Neuronal stem cell (in vitro differentiated cells): ENCODE data around the gene ANXA6.

Source experiments
- DNase-seq: peaks from one replicate; pipeline ENCODE4 v3.0.0-alpha.2; 2013; ENCODE audit warnings: low spot score
- H2AFZ ChIP-seq: one replicate; pipeline ENCODE4 v1.6.1; 2013; ENCODE audit warnings: mild to moderate bottlenecking, low read length, inconsistent platforms
- H2AK5ac ChIP-seq: 2 replicates; pipeline ENCODE4 v1.6.1; 2013; ENCODE audit warnings: low read depth, mild to moderate bottlenecking, inconsistent platforms, low read length, moderate library complexity, mixed read lengths
- H2BK120ac ChIP-seq: 2 replicates; pipeline ENCODE4 v1.6.1; 2013; ENCODE audit warnings: low read depth, mild to moderate bottlenecking, inconsistent platforms, low read length, moderate library complexity, mixed read lengths
- H2BK12ac ChIP-seq: one replicate; pipeline ENCODE4 v1.6.1; 2013; ENCODE audit warnings: low read length, inconsistent platforms
- H2BK15ac ChIP-seq: 2 replicates; pipeline ENCODE4 v1.6.1; 2013; ENCODE audit warnings: mild to moderate bottlenecking, low read length, inconsistent platforms, mixed read lengths
- H2BK5ac ChIP-seq: one replicate; pipeline ENCODE4 v1.6.1; 2013; ENCODE audit warnings: inconsistent platforms, mild to moderate bottlenecking, low read length, moderate library complexity
- H3K14ac ChIP-seq: one replicate; pipeline ENCODE4 v1.6.1; 2013; ENCODE audit warnings: low read length, inconsistent platforms
- H3K18ac ChIP-seq: 2 replicates; pipeline ENCODE4 v1.6.1; 2013; ENCODE audit warnings: low read length, inconsistent platforms
- H3K23ac ChIP-seq: 2 replicates; pipeline ENCODE4 v1.6.1; 2013; ENCODE audit warnings: low read depth, mild to moderate bottlenecking, mixed read lengths, low read length, inconsistent platforms; ENCODE audit not compliant: poor library complexity
- H3K27ac ChIP-seq: replicated peaks from 3 replicates; pipeline ENCODE4 v1.5.1; 2013; ENCODE audit warnings: low read length, inconsistent platforms
- H3K27me3 ChIP-seq, 3 experiments: 2 replicates each; pipeline ENCODE4 v1.6.1; 2013; ENCODE audit warnings: low read length in 3 of 3, mild to moderate bottlenecking in 2 of 3, inconsistent platforms in 1 of 3, low read depth in 1 of 3, mixed read lengths in 1 of 3, moderate library complexity in 1 of 3; ENCODE audit not compliant: control insufficient read depth in 3 of 3, insufficient read depth in 3 of 3
- H3K36me3 ChIP-seq, 2 donors: replicated peaks in 1 of 2; 2 replicates each; pipeline ENCODE4 v1.6.1; 2013; ENCODE audit warnings: low read length in 2 of 2; ENCODE audit not compliant: control insufficient read depth in 2 of 2, insufficient read depth in 2 of 2
- H3K4ac ChIP-seq: 2 replicates; pipeline ENCODE4 v1.6.1; 2013; ENCODE audit warnings: inconsistent platforms, mild to moderate bottlenecking, low read length, moderate library complexity
- H3K4me1 ChIP-seq, 2 donors: 1 replicate in 1 of 2; 2 replicates in 1 of 2; pipeline ENCODE4 v1.6.1; 2013; ENCODE audit warnings: low read length in 2 of 2, low read depth in 1 of 2; ENCODE audit not compliant: control insufficient read depth in 2 of 2, insufficient read depth in 1 of 2
- H3K4me2 ChIP-seq: one replicate; pipeline ENCODE4 v1.6.1; 2013; ENCODE audit warnings: mild to moderate bottlenecking, low read length, inconsistent platforms; ENCODE audit not compliant: insufficient read depth, poor library complexity, severe bottlenecking
- H3K4me3 ChIP-seq, 2 donors: 2 replicates each; pipeline ENCODE4 v1.5.1; 2013; ENCODE audit warnings: low read length in 2 of 2, mild to moderate bottlenecking in 2 of 2, inconsistent platforms in 1 of 2, moderate library complexity in 1 of 2
- H3K79me1 ChIP-seq: one replicate; pipeline ENCODE4 v1.6.1; 2013; ENCODE audit warnings: low read depth, mild to moderate bottlenecking, inconsistent platforms, low read length, moderate library complexity
- H3K9ac ChIP-seq: one replicate; pipeline ENCODE4 v1.6.1; 2013; ENCODE audit warnings: mild to moderate bottlenecking, low read depth, low read length, inconsistent platforms; ENCODE audit not compliant: poor library complexity
- H3K9me3 ChIP-seq, 2 donors: replicated peaks in 1 of 2; 2 replicates each; pipeline versions ENCODE3 to v1.6.1; 2013; ENCODE audit warnings: low read length in 2 of 2, mild to moderate bottlenecking in 2 of 2, inconsistent platforms in 1 of 2, low read depth in 1 of 2, mixed read lengths in 1 of 2, moderate library complexity in 1 of 2; ENCODE audit not compliant: control insufficient read depth in 2 of 2, insufficient read depth in 1 of 2
- H4K8ac ChIP-seq: one replicate; pipeline ENCODE4 v1.6.1; 2013; ENCODE audit warnings: low read depth, mild to moderate bottlenecking, inconsistent platforms, low read length, moderate library complexity
- H4K91ac ChIP-seq: one replicate; pipeline ENCODE4 v1.6.1; 2013; ENCODE audit warnings: low read length, low read depth, mild to moderate bottlenecking, inconsistent platforms; ENCODE audit not compliant: poor library complexity
- WGBS, 2 donors: extraction: QIAGEN DNeasy Blood & Tissue Kit; methylation state at CpG; one replicate each; pipeline ENCODE4 v1.1.7; 2013; ENCODE audit warnings: missing lambda C conversion rate in 2 of 2, mixed read lengths in 1 of 2; ENCODE audit not compliant: insufficient read length in 2 of 2, insufficient replicate concordance in 1 of 2; ENCODE audit errors: extremely low coverage in 2 of 2; 5-methylcytosine and 5-hydroxymethylcytosine counted together

ANXA6 gene

DNA sequence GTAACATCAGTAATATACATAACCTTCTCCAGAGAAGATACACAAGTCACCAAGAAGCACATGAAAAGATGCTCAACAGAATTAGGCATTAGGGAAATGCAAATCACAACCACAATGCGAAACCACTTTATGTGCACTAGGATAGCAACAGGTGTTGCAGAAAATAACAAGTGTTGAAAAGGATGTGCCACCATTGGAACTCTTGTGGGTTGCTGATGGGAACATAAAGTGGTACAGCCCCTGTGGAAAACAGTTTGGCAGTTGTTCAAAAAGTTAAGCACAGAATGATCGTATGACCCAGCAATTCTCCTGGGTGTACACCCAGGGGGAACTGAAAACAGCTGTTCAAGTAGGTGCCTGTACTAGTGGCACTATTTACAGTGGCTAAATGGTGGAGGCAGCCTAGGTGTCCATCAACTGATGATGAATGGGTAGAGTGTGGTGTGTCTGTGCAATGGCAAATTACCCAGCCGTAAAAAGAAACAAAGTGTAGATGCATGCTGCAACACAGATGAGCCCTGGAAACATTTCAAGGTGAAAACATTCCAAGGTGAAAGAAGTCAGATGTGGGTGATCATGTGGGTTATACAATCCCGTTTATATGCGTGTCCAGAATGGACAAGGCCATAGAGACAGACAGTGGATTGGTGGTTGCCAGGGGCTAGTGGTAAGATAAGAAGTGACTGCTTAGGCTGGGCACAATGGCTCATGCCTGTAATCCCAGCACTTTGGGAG lies 39.1 kb upstream of the ANXA6 start:
- no peak overlapping the region for H3K14ac ChIP-seq
- H2BK5ac ChIP-seq = no peak overlapping the region
- H2AK5ac ChIP-seq = no peak overlapping the region
- no peaks in the 10 kb centered on the region for H3K9me3 ChIP-seq
- no peak for DNase-seq
- no peak overlapping the region for H3K4me3 ChIP-seq
- no peak overlapping the region for H4K8ac ChIP-seq
- H2BK12ac ChIP-seq = no peak overlapping the region
- H2AFZ ChIP-seq = no peak overlapping the region
- no peak overlapping the region for H3K27ac ChIP-seq
- H3K79me1 ChIP-seq = no peaks in the 10 kb centered on the region
- no peak overlapping the region for H4K91ac ChIP-seq
- H2BK120ac ChIP-seq = no peak overlapping the region
- H3K4ac ChIP-seq = no peak overlapping the region
- no CpG with 5 or more reads among the region's 5 CpGs for WGBS, 2 donors
- H3K27me3 ChIP-seq = no peaks in the 10 kb centered on the region
- H2BK15ac ChIP-seq = no peak overlapping the region
- H3K4me2 ChIP-seq = no peak overlapping the region
- H3K36me3 ChIP-seq = no peaks in the 10 kb centered on the region
- no peak overlapping the region for H3K23ac ChIP-seq
- no peak overlapping the region for H3K9ac ChIP-seq
- no peak overlapping the region for H3K18ac ChIP-seq
- H3K4me1 ChIP-seq = no peaks in the 10 kb centered on the region

DNA sequence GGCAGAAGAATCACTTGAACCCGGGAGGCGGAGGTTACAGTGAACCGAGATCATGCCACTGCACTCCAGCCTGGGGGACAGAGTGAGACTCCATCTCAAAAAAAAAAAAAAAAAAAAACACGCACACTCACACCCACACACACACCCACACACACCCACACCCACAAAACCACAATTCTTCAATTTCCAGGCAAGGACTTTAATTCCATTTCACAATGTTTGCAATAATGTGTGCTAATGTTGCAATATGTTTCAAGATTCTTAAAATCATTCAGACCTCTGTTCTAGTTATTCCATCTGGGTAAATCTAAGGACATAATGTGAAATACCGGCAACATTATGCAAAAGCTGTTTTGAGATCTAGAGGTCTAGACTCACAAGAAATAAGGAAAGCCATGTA lies 38.0 kb upstream of the ANXA6 start:
- no peak overlapping the region for H2BK15ac ChIP-seq
- no peaks in the 10 kb centered on the region for H3K79me1 ChIP-seq
- H2BK120ac ChIP-seq = no peak overlapping the region
- H3K4me1 ChIP-seq = no peaks in the 10 kb centered on the region
- no peak overlapping the region for H2BK12ac ChIP-seq
- no peak overlapping the region for H4K8ac ChIP-seq
- H3K9me3 ChIP-seq = no peaks in the 10 kb centered on the region
- H2AK5ac ChIP-seq = no peak overlapping the region
- no peak overlapping the region for H3K18ac ChIP-seq
- no peak overlapping the region for H3K23ac ChIP-seq
- H4K91ac ChIP-seq = no peak overlapping the region
- no peak overlapping the region for H3K4me2 ChIP-seq
- no peak overlapping the region for H3K4ac ChIP-seq
- DNase-seq = no peak
- H3K9ac ChIP-seq = no peak overlapping the region
- H2BK5ac ChIP-seq = no peak overlapping the region
- H3K36me3 ChIP-seq = no peaks in the 10 kb centered on the region
- no peaks in the 10 kb centered on the region for H3K27me3 ChIP-seq
- 100% methylated on average over 1 of the region's 5 CpGs; no CpG with 5 or more reads in 1 of the 2 donors for WGBS, 2 donors
- H3K14ac ChIP-seq = no peak overlapping the region
- H3K27ac ChIP-seq = no peak overlapping the region
- no peak overlapping the region for H3K4me3 ChIP-seq
- H2AFZ ChIP-seq = no peak overlapping the region

DNA sequence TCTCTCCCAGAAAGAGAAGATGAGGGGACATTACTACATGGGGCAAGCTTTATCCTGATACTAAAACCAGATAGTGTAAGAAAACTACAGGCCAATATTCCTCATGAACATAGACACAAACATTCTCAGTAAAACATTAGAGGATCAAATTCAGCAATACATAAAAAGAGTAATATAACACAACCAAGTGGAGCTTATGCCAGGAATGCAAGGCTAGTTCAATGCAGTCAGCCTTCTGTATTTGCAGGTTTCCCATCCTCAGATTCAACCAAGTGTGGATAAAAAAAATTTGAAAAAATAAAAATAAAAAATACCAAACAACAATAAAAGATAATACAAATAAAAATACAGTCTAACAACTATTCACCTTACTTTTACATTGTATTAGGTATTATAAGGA lies 35.0 kb upstream of the ANXA6 start:
- Histone ChIP-seq H2BK15ac (no peak overlapping the region), H4K91ac (no peak overlapping the region), H2AFZ (no peak overlapping the region), H3K14ac (no peak overlapping the region), H3K79me1 (no peaks in the 10 kb centered on the region), H2AK5ac (no peak overlapping the region), H3K9me3 (no peaks in the 10 kb centered on the region), H3K36me3 (no peaks in the 10 kb centered on the region), H3K4me2 (no peak overlapping the region), H2BK120ac (no peak overlapping the region), H3K4ac (no peak overlapping the region), H2BK12ac (no peak overlapping the region), H3K4me3 (no peak overlapping the region), H3K27me3 (no peaks in the 10 kb centered on the region), H3K23ac (no peak overlapping the region), H3K27ac (no peak overlapping the region), H3K4me1 (no peaks in the 10 kb centered on the region), H4K8ac (no peak overlapping the region), H3K9ac (no peak overlapping the region), H3K18ac (no peak overlapping the region), H2BK5ac (no peak overlapping the region)
- no peak for DNase-seq

DNA sequence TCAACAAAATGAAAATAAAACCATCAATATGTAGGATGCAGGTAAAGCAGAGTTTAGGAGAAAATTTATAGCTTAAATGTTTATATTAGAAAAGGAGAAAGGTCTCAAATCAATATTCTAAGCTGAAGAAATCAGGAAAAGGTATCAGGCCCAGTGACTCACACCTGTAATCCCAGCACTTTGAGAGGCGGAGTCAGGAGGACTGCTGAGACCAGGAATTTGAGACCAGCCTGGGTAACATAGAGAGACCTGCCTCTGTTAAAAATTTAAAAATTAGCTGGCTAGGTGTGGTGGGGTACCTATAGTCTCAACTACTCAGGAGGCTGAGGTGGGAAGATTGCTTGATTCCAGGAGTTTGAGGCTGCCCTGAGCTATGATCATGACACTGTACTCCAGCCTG lies 34.1 kb upstream of the ANXA6 start:
- no peak overlapping the region for H3K9ac ChIP-seq
- no peak for DNase-seq
- no peak overlapping the region for H3K18ac ChIP-seq

More for the DNA sequence above, 34.1 kb upstream of the ANXA6 start:
- no peak overlapping the region for H3K14ac ChIP-seq
- H3K79me1 ChIP-seq = no peaks in the 10 kb centered on the region
- no CpG with 5 or more reads among the region's 1 CpG for WGBS, 2 donors
- no peak overlapping the region for H3K4me3 ChIP-seq
- no peak overlapping the region for H3K4ac ChIP-seq
- no peak overlapping the region for H4K8ac ChIP-seq
- no peak overlapping the region for H2BK15ac ChIP-seq
- no peaks in the 10 kb centered on the region for H3K36me3 ChIP-seq
- no peak overlapping the region for H4K91ac ChIP-seq
- no peak overlapping the region for H3K27ac ChIP-seq
- H2BK12ac ChIP-seq = no peak overlapping the region
- H3K9me3 ChIP-seq = no peaks in the 10 kb centered on the region
- H3K4me2 ChIP-seq = no peak overlapping the region
- no peaks in the 10 kb centered on the region for H3K27me3 ChIP-seq
- H3K4me1 ChIP-seq = no peaks in the 10 kb centered on the region
- no peak overlapping the region for H2BK5ac ChIP-seq
- H2BK120ac ChIP-seq = no peak overlapping the region
- H2AK5ac ChIP-seq = no peak overlapping the region
- no peak overlapping the region for H3K23ac ChIP-seq
- no peak overlapping the region for H2AFZ ChIP-seq
